ENCODE data around the gene TRIM37. TPM values are rescaled to one million over a fixed set of nuclear protein-coding genes. Genes with fewer than 3 reads are reported as not detected.

Gene TRIM37
- total RNA-seq, 1 donor from 2014 or later: 23.1 TPM

GRCh38 chr17:59062509-59062908 is 44.2 kb downstream of the TRIM37 start:
- DNase-seq (ENCODE audit: low spot score) (no peak), ATAC-seq (no peak)
- intact Hi-C loops (cut with DNase I): no loop called here

- DNase-seq (ENCODE audit: low spot score) (no peak), ATAC-seq (no peak)
- intact Hi-C loops (cut with DNase I): no loop called here
These were observed 49.8 kb downstream of the TRIM37 start for GRCh38 chr17:59056857-59057256.

- ATAC-seq (no peak), DNase-seq (ENCODE audit: low spot score) (no peak)
- intact Hi-C loops (cut with DNase I): no loop called here
These were observed 56.9 kb downstream of the TRIM37 start for GRCh38 chr17:59049798-59050197.

- no peak for DNase-seq (ENCODE audit: low spot score)
- intact Hi-C loops (cut with DNase I): no loop called here
- no peak for ATAC-seq
These were observed 59.1 kb downstream of the TRIM37 start for GRCh38 chr17:59047616-59048015.

GRCh38 chr17:59046192-59046591 is 60.5 kb downstream of the TRIM37 start:
- no peak for ATAC-seq
- intact Hi-C loops (cut with DNase I): no loop called here
- DNase-seq (ENCODE audit: low spot score): no peak

- intact Hi-C loops (cut with DNase I): no loop called here
- ATAC-seq (no peak), DNase-seq (ENCODE audit: low spot score) (no peak)
These were observed 67.9 kb downstream of the TRIM37 start for GRCh38 chr17:59038734-59039133.

- intact Hi-C loops (cut with DNase I): no loop called here
- no peak for ATAC-seq
- no peak for DNase-seq (ENCODE audit: low spot score)
These were observed 68.7 kb downstream of the TRIM37 start for GRCh38 chr17:59037960-59038359.

GRCh38 chr17:59030811-59031210 is 75.9 kb downstream of the TRIM37 start:
- DNase-seq (ENCODE audit: low spot score) (no peak), ATAC-seq (no peak)
- intact Hi-C loops (cut with DNase I): no loop called here

GRCh38 chr17:59028328-59028727 is 78.4 kb downstream of the TRIM37 start:
- intact Hi-C loops (cut with DNase I): no loop called here
- DNase-seq (ENCODE audit: low spot score): no peak

GRCh38 chr17:59027750-59028149 is 78.9 kb downstream of the TRIM37 start:
- DNase-seq (ENCODE audit: low spot score) (no peak), ATAC-seq (no peak)
- intact Hi-C loops (cut with DNase I): no loop called here

More at GRCh38 chr17:59028328-59028727, 78.4 kb downstream of the TRIM37 start:
- ATAC-seq: no peak

- DNase-seq (ENCODE audit: low spot score) (no peak), ATAC-seq (peak; percentile 87)
- intact Hi-C loops (cut with DNase I): no loop called here
These were observed 80.3 kb downstream of the TRIM37 start for GRCh38 chr17:59026176-59026939.

GRCh38 chr17:59024916-59025315 is 81.8 kb downstream of the TRIM37 start:
- intact Hi-C loops (cut with DNase I): no loop called here
- no peak for ATAC-seq

GRCh38 chr17:59018019-59018418 is 88.7 kb downstream of the TRIM37 start:
- intact Hi-C loops (cut with DNase I): no loop called here

More at GRCh38 chr17:59024916-59025315, 81.8 kb downstream of the TRIM37 start:
- DNase-seq (ENCODE audit: low spot score): no peak

GRCh38 chr17:59011975-59012374 is 94.7 kb downstream of the TRIM37 start:
- DNase-seq (ENCODE audit: low spot score): no peak
- intact Hi-C loops (cut with DNase I): no loop called here
- ATAC-seq: no peak

More at GRCh38 chr17:59018019-59018418, 88.7 kb downstream of the TRIM37 start:
- ATAC-seq (no peak), DNase-seq (ENCODE audit: low spot score) (no peak)

- ATAC-seq (no peak), DNase-seq (ENCODE audit: low spot score) (no peak)
- intact Hi-C loops (cut with DNase I): no loop called here
These were observed 96.7 kb downstream of the TRIM37 start for GRCh38 chr17:59010026-59010425.

GRCh38 chr17:59008737-59009136 is 97.9 kb downstream of the TRIM37 start:
- no peak for DNase-seq (ENCODE audit: low spot score)
- ATAC-seq: no peak
- intact Hi-C loops (cut with DNase I): no loop called here

- DNase-seq (ENCODE audit: low spot score) (no peak), ATAC-seq (no peak)
- intact Hi-C loops (cut with DNase I): no loop called here
These were observed 98.7 kb downstream of the TRIM37 start for GRCh38 chr17:59007995-59008394.

GRCh38 chr17:59004338-59005111 is 102.2 kb downstream of the TRIM37 start:
- peak; percentile 84 for ATAC-seq
- peak; percentile 77 for DNase-seq (ENCODE audit: low spot score)
- intact Hi-C loops (cut with DNase I): loop anchor here (5.0 kb wide), 1 partner anchor 482 kb away; no protein-coding TSS in a partner anchor

GRCh38 chr17:59003860-59004259 is 102.8 kb downstream of the TRIM37 start:
- intact Hi-C loops (cut with DNase I): loop anchor here (5.0 kb wide), 1 partner anchor 482 kb away; no protein-coding TSS in a partner anchor
- ATAC-seq: no peak
- DNase-seq (ENCODE audit: low spot score): no peak

- ATAC-seq (no peak), DNase-seq (ENCODE audit: low spot score) (no peak)
- intact Hi-C loops (cut with DNase I): loop anchor here (5.0 kb wide), 1 partner anchor 481 kb away; no protein-coding TSS in a partner anchor
These were observed 103.8 kb downstream of the TRIM37 start for GRCh38 chr17:59002848-59003247.
